Left ventricle myocardium inferior (tissue), 1 donor: Measurements from ENCODE around the gene THADA. TPM values are rescaled to one million over a fixed set of nuclear protein-coding genes. Genes with fewer than 3 reads are reported as not detected.

Experiments
- DNase-seq: peaks from one replicate; pipeline ENCODE4 v3.0.0-alpha.2; 2020
- H3K27ac ChIP-seq: fragments of 200-600 bp; replicated peaks from 2 replicates; pipeline ENCODE4 v1.8.0; 2021
- H3K27me3 ChIP-seq: fragments of 200-600 bp; 2 replicates; pipeline ENCODE4 v1.8.0; 2021; ENCODE audit warnings: low read depth
- H3K36me3 ChIP-seq: fragments of 200-600 bp; 2 replicates; pipeline ENCODE4 v1.8.0; 2021
- H3K4me1 ChIP-seq: fragments of 200-600 bp; 2 replicates; pipeline ENCODE4 v1.8.0; 2021
- H3K4me3 ChIP-seq: fragments of 200-600 bp; 2 replicates; pipeline ENCODE4 v1.8.0; 2021; ENCODE audit warnings: mild to moderate bottlenecking, moderate library complexity
- H3K9me3 ChIP-seq: fragments of 200-600 bp; replicated peaks from 2 replicates; pipeline ENCODE4 v1.8.0; 2021
- intact Hi-C: fragments of 100-400 bp; cut with micrococcal nuclease; formaldehyde crosslinking; loops from one replicate; pipeline ENCODE4 v1.11.0; 2022
- total RNA-seq: library from RNA; stranded (reverse); fragmentation: NEBNext Ultra II Directional; extraction: Animal tissue kit (Norgen Biotek cat#: 25700); gene quantifications from one replicate; pipeline ENCODE4 v1.2.1, GENCODE V29; 2021
- TF ChIP-seq, protein P1 (sequence below): fragments of 200-600 bp; IDR thresholded peaks from 2 replicates; pipeline ENCODE4 v1.8.0; 2021; ENCODE audit warnings: antibody characterized with exemption, mild to moderate bottlenecking, borderline replicate concordance
- donor health status: DM: no; HTN: yes; CAD: no; lungs with severe emphysema.

THADA gene
- total RNA-seq, 1 donor from 2014 or later = 15.4 TPM

DNA sequence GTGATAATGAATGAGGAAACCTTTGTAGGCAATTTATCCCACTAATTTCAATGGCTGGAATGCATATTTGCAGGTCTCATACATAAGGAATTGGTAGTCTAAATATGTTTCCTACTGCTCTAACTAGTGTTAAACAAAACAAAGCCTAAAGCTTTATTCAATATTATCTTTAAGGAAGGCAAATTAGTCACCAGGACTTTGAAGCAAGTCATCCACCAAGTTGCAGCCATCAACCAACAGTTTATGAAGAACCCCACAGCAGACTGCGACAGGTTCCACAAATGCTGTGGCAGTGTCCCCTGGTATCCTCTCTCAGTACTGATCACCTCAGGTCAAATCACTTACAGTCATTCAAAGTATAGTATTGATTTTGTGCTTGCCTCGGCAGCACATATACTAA lies 187.9 kb downstream of the THADA start:
- Histone ChIP-seq H3K4me3 (no peak overlapping the region), H3K27me3 (no peaks in the 10 kb centered on the region), H3K27ac (no peak overlapping the region), H3K4me1 (peaks cover 42% of the 10 kb centered on the region), H3K9me3 (no peaks in the 10 kb centered on the region), H3K36me3 (no peaks in the 10 kb centered on the region)
- intact Hi-C loops = no loop called here
- TF ChIP-seq, protein P1, sequence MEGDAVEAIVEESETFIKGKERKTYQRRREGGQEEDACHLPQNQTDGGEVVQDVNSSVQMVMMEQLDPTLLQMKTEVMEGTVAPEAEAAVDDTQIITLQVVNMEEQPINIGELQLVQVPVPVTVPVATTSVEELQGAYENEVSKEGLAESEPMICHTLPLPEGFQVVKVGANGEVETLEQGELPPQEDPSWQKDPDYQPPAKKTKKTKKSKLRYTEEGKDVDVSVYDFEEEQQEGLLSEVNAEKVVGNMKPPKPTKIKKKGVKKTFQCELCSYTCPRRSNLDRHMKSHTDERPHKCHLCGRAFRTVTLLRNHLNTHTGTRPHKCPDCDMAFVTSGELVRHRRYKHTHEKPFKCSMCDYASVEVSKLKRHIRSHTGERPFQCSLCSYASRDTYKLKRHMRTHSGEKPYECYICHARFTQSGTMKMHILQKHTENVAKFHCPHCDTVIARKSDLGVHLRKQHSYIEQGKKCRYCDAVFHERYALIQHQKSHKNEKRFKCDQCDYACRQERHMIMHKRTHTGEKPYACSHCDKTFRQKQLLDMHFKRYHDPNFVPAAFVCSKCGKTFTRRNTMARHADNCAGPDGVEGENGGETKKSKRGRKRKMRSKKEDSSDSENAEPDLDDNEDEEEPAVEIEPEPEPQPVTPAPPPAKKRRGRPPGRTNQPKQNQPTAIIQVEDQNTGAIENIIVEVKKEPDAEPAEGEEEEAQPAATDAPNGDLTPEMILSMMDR = no peak
- no peak for DNase-seq

DNA sequence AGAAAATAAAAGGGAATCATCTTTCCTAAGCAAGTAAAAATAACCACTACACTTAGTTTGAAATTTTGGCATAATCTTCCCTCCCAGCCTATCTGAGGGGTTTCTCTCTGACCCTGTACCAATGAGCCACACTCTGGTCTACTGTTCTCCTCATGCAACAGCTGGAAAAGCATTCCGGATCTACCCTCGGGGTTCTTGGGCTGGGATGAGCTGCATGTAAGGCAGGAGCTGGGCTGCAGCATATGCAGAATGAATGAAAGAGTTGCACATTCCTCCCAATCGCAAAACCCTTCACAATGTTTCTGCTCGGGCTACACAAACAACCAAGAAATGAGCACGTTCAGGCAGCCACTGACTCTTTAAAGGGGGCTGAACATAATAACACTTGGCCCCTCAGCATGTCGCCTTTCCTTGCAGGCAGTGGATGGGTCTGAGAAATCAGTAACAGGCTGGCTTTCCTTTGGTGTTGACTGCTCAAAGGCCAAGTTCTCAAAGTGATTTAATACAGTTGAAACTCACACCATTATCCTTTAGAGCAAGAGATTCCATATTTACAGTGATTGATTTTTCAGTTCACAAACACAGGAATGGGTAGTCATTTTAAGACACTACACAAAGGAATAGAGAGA lies 189.1 kb downstream of the THADA start:
- no peak for DNase-seq
- intact Hi-C loops = no loop called here
- Histone ChIP-seq H3K36me3 (no peaks in the 10 kb centered on the region), H3K4me3 (no peak overlapping the region), H3K4me1 (peaks cover 31% of the 10 kb centered on the region), H3K27me3 (no peaks in the 10 kb centered on the region), H3K27ac (peak overlapping the region; percentile 45), H3K9me3 (no peaks in the 10 kb centered on the region)
- TF ChIP-seq, protein P1 = no peak

GRCh38 chr2:43405829-43406228 lies 190.0 kb downstream of the THADA start:
- Histone ChIP-seq H3K4me1 (peaks cover 25% of the 10 kb centered on the region), H3K27ac (peak overlapping the region; percentile 45), H3K4me3 (no peak overlapping the region), H3K27me3 (no peaks in the 10 kb centered on the region), H3K9me3 (no peaks in the 10 kb centered on the region), H3K36me3 (no peaks in the 10 kb centered on the region)
- no peak for DNase-seq
- TF ChIP-seq, protein P1 = no peak
- intact Hi-C loops = no loop called here

- intact Hi-C loops = no loop called here
- H3K4me1 ChIP-seq = peaks cover 48% of the 10 kb centered on the region
- H3K27me3 ChIP-seq = no peaks in the 10 kb centered on the region
- no peaks in the 10 kb centered on the region for H3K9me3 ChIP-seq
- DNase-seq = no peak
- peaks cover 5% of the 10 kb centered on the region for H3K36me3 ChIP-seq
- no peak overlapping the region for H3K27ac ChIP-seq
- no peak overlapping the region for H3K4me3 ChIP-seq
- TF ChIP-seq, protein P1 = no peak
Observed at GRCh38 chr2:43402452-43402937, 193.3 kb downstream of the THADA start.

- Histone ChIP-seq H3K4me3 (no peak overlapping the region), H3K27ac (no peak overlapping the region), H3K9me3 (no peaks in the 10 kb centered on the region), H3K27me3 (no peaks in the 10 kb centered on the region), H3K36me3 (peaks cover 10% of the 10 kb centered on the region), H3K4me1 (peaks cover 45% of the 10 kb centered on the region)
- TF ChIP-seq, protein P1 = no peak
- intact Hi-C loops = no loop called here
- no peak for DNase-seq
Observed at GRCh38 chr2:43402002-43402401, 193.8 kb downstream of the THADA start.
